K562 (cell line): ENCODE data around the gene NUTM1. TPM values are rescaled to one million over a fixed set of nuclear protein-coding genes. Genes with fewer than 3 reads are reported as not detected.
"Not testable (repeated sequence)": the region's sequence is repeated elsewhere in the genome, so short reads cannot be mapped to it uniquely, and the experiment has no call there.

Experiments
- ATAC-seq: fragments of 200-7000 bp; cut with Tn5 transposase; 3 replicates; pipeline ENCODE4 v1.9.1; 2020; ENCODE audit warnings: moderate library complexity
- BruUV-seq: library from RNA; stranded (reverse); fragments of 400-500 nt; replicated peaks from 2 replicates; lab custom pipeline; 2021; lab: Mats Ljungman, UMichigan
- CTCF ChIA-PET: fragments of 300-600 bp; formaldehyde crosslinking; extraction: SDS; loops from one replicate; lab custom pipeline; 2021; ENCODE audit warnings: low intra/inter-chr PET ratio; lab: Yijun Ruan, JAX
- POLR2A ChIA-PET: fragments of 300-600, 350-650 bp; sonication (Branson Sonifier 250); formaldehyde crosslinking; extraction: SDS; loops from one replicate; lab custom pipeline; 2021; ENCODE audit warnings: antibody characterized with exemption, inconsistent platforms; lab: Yijun Ruan, JAX
- DNase-seq, 4 experiments: peaks; one replicate each; pipeline versions ENCODE4 v3.0.0 to v3.0.0-alpha.2; 2011 to 2018; ENCODE audit warnings: low spot score in 3 of 4, mixed read lengths in 3 of 4; ENCODE audit errors: extremely low read depth in 1 of 4
- FAIRE-seq: peaks from 2 replicates; lab custom pipeline; 2011; peaks lifted over from hg19 to GRCh38; lab: Jason Lieb, UNC
- H2AFZ ChIP-seq: 2 replicates; pipeline ENCODE4 v1.6.0; 2011; ENCODE audit warnings: low read depth, low read length, control low read depth, inconsistent platforms
- H3K27ac ChIP-seq: fragments of 200-600 bp; 3 replicates; pipeline ENCODE4 v1.8.0; 2011; ENCODE audit warnings: low read depth, mild to moderate bottlenecking, control low read depth, inconsistent platforms, low read length, moderate library complexity, mixed read lengths; ENCODE audit errors: extremely low read depth
- H3K27me3 ChIP-seq, 2 experiments: fragments of 300-600 bp in 1 of 2; 2 replicates in 1 of 2; 3 replicates in 1 of 2; pipeline versions ENCODE4 v1.6.0 to v1.8.0; 2011; ENCODE audit warnings: inconsistent platforms in 2 of 2, low read length in 2 of 2, mild to moderate bottlenecking in 1 of 2, mixed read lengths in 1 of 2, moderate library complexity in 1 of 2; ENCODE audit not compliant: control insufficient read depth in 2 of 2, insufficient read depth in 2 of 2
- H3K36me3 ChIP-seq: fragments of 300-600 bp; 3 replicates; pipeline ENCODE4 v1.8.0; 2011; ENCODE audit warnings: mild to moderate bottlenecking, low read length, inconsistent platforms; ENCODE audit not compliant: control insufficient read depth, insufficient read depth
- H3K4me1 ChIP-seq, 2 experiments: fragments of 200-600 bp in 1 of 2; replicated peaks in 1 of 2; 2 replicates in 1 of 2; 3 replicates in 1 of 2; pipeline versions ENCODE4 v1.5.1 to v1.8.0; 2011; ENCODE audit warnings: inconsistent platforms in 2 of 2, low read length in 2 of 2, mild to moderate bottlenecking in 1 of 2, mixed read lengths in 1 of 2, moderate library complexity in 1 of 2; ENCODE audit not compliant: control insufficient read depth in 2 of 2, insufficient read depth in 2 of 2
- H3K4me2 ChIP-seq: 2 replicates; pipeline ENCODE4 v1.6.1; 2011; ENCODE audit warnings: low read length, control low read depth, inconsistent platforms, mixed read lengths; ENCODE audit not compliant: insufficient read depth
- H3K4me3 ChIP-seq: fragments of 200-600 bp; sonication (generic), shearing (Covaris generic); 2 replicates; pipeline ENCODE4 v1.5.1; 2016; ENCODE audit warnings: control low read depth, inconsistent platforms
- H3K79me2 ChIP-seq: fragments of 200-600 bp; 3 replicates; pipeline ENCODE4 v1.8.0; 2011; ENCODE audit warnings: low read length, inconsistent platforms; ENCODE audit not compliant: control insufficient read depth, insufficient read depth
- H3K9ac ChIP-seq, 2 experiments: 2 replicates each; pipeline versions ENCODE4 v1.6.0 to v1.6.1; 2011; ENCODE audit warnings: low read depth in 2 of 2, low read length in 2 of 2, control low read depth in 1 of 2, inconsistent platforms in 1 of 2, mild to moderate bottlenecking in 1 of 2, mixed read lengths in 1 of 2; ENCODE audit not compliant: insufficient read depth in 1 of 2
- H3K9me1 ChIP-seq: one replicate; pipeline ENCODE4 v1.6.0; 2011; ENCODE audit warnings: inconsistent platforms, mild to moderate bottlenecking, low read length, moderate library complexity; ENCODE audit not compliant: control insufficient read depth, insufficient read depth
- H3K9me3 ChIP-seq: replicated peaks from 2 replicates; pipeline ENCODE4 v1.5.1; 2011; ENCODE audit warnings: low read depth, low read length, inconsistent platforms; ENCODE audit not compliant: control insufficient read depth, insufficient read depth
- H4K20me1 ChIP-seq: replicated peaks from 2 replicates; pipeline ENCODE4 v1.6.1; 2011; ENCODE audit warnings: low read length, inconsistent platforms, mixed read lengths; ENCODE audit not compliant: control insufficient read depth, insufficient read depth
- BCOR ChIP-seq: fragments of 450-650 bp; IDR thresholded peaks from 2 replicates; pipeline ENCODE4 v1.6.1; 2016
- CBX1 ChIP-seq: sonication (generic); IDR thresholded peaks from 2 replicates; pipeline ENCODE4 v1.6.1; 2016; ENCODE audit warnings: antibody characterized with exemption, low read depth, mild to moderate bottlenecking
- GTF2E2 ChIP-seq: fragments of 200-800 bp; sonication (Bioruptor generic); IDR thresholded peaks from 2 replicates; pipeline ENCODE4 v1.6.1; 2016; ENCODE audit warnings: missing genetic modification characterization, missing compliant biosample characterization
- NBN ChIP-seq: fragments of 450-650 bp; IDR thresholded peaks from 2 replicates; pipeline ENCODE4 v1.6.1; 2016; ENCODE audit warnings: low read depth, mild to moderate bottlenecking
- SMARCA5 ChIP-seq: fragments of 450-650 bp; IDR thresholded peaks from 2 replicates; pipeline ENCODE4 v1.6.1; 2016
- YY1 ChIP-seq, 3 experiments: IDR thresholded peaks; 2 replicates each; pipeline ENCODE4 v1.6.1; 2011; ENCODE audit warnings: low read length in 2 of 3, mild to moderate bottlenecking in 2 of 3, moderate library complexity in 2 of 3, borderline replicate concordance in 1 of 3, control low read depth in 1 of 3, low read depth in 1 of 3; ENCODE audit not compliant: insufficient read depth in 3 of 3, insufficient replicate concordance in 2 of 3, control insufficient read depth in 1 of 3, insufficient read length in 1 of 3; ENCODE audit errors: extremely low read depth in 1 of 3
- ZNF384 ChIP-seq: IDR thresholded peaks from 2 replicates; pipeline ENCODE4 v1.6.1; 2012; ENCODE audit warnings: low read depth, low read length, improper control_type of control experiment
- ZNF644 ChIP-seq: fragments of 200-800 bp; sonication (Bioruptor generic); IDR thresholded peaks from 2 replicates; pipeline ENCODE4 v1.6.1; 2016; ENCODE audit warnings: low read depth, missing genetic modification characterization, missing compliant biosample characterization
- WGBS: fragments of 100-300 bp; shearing (Covaris generic); methylation state at CpG from one replicate; pipeline ENCODE4 v1.1.6; 2016; ENCODE audit warnings: low coverage, mixed read lengths; ENCODE audit not compliant: insufficient coverage; ENCODE audit errors: missing lambda C conversion rate; 5-methylcytosine and 5-hydroxymethylcytosine counted together
- in situ Hi-C: fragments of 300-500 bp; cut with MboI; formaldehyde crosslinking; loops from 4 replicates; pipeline ENCODE4 v1.15.0; 2018; ENCODE audit warnings: inconsistent platforms, mixed read lengths
- intact Hi-C: fragments of 100-400 bp; cut with micrococcal nuclease; formaldehyde crosslinking; loops from 2 replicates; pipeline ENCODE4 v1.14.2; 2022
- polyA plus RNA-seq, 8 experiments: library from polyadenylated mRNA; depleted of rRNA in 4 of 8; stranded (reverse) in 5 of 8; unstranded in 3 of 8; fragments of >200 nt; fragmentation: Nextera tagmentation in 2 of 8; fragmentation: Illumina TruSeq in 1 of 8; extraction: Ambion mirVana in 2 of 8; extraction: Trizol in 1 of 8; gene quantifications; 2 replicates each; pipeline versions ENCODE4 v1.2.1 to v1.2.3, GENCODE V29; 2011 to 2014; ENCODE audit warnings: inconsistent platforms in 1 of 8, missing spikeins in 1 of 8
- total RNA-seq, 7 experiments: library from RNA; depleted of rRNA in 6 of 7; stranded (reverse); fragments of >200 nt in 6 of 7; fragmentation: Illumina TruSeq in 2 of 7; extraction: Trizol in 2 of 7; gene quantifications; 2 replicates each; pipeline versions ENCODE4 v1.2.1 to v1.2.3, GENCODE V29; 2011 to 2021; ENCODE audit warnings: low replicate concordance in 1 of 7

NUTM1 gene
- total and polyA plus RNA-seq, 9 of the 15 experiments (the other 6 are each of a cell fraction or from before 2014, with no cell fraction given) = 0.01 to 0.05 (median 0.04) TPM; not detected in 4

GRCh38 chr15:34342213-34342736 lies 840 bp upstream of the NUTM1 start:
- Histone ChIP-seq H3K9ac (peak overlapping the region; percentile 94 to 96), H3K27ac (peak overlapping the region; percentile 97), H2AFZ (peak overlapping the region; percentile 99), H3K36me3 (peaks cover 31% of the 10 kb centered on the region), H3K4me3 (peak overlapping the region; percentile 77), H3K4me1 (peaks cover 9 to 16% of the 10 kb centered on the region in 2 experiments; a peak in 4 of 5 replicates)
- H3K9me3 ChIP-seq, BruUV-seq, intact Hi-C loops, FAIRE-seq, H3K9me1 ChIP-seq: not testable (repeated sequence)
- WGBS = under 1% methylated on average over 16 of the region's 26 CpGs
- TF ChIP-seq BCOR (peak; percentile 70; the same call in 1 of the 2 replicates), GTF2E2 (peak; percentile 10; the same call in 1 of the 2 replicates), YY1 (IDR thresholded peaks at IDR 0.05; ENCODE audit: borderline replicate concordance in 1 of 3, control insufficient read depth in 1 of 3, extremely low read depth in 1 of 3, insufficient read depth in 3 of 3, insufficient read length in 1 of 3, insufficient replicate concordance in 2 of 3, low read depth in 1 of 3, low read length in 2 of 3) (peak in 1 of 3 experiments; percentile 5), CBX1 (peak; percentile 32; the same call in 1 of the 2 replicates), NBN (0 out of 2 replicates have a peak, but pooled peaks have one; percentile 19), ZNF644 (tag) (0 out of 2 replicates have a peak, but pooled peaks have one; percentile 0), ZNF384 (peak; percentile 67), SMARCA5 (peak; percentile 66; the same call in 1 of the 2 replicates)
- TF ChIP-seq, all 486 proteins: peak for 8; not testable (repeated sequence) for 478
- POLR2A ChIA-PET = interaction anchor here (1.3 to 1.7 kb wide), 2 partner anchors 13 to 33 kb away, joined by 3 to 6 read pairs; no protein-coding TSS in a partner anchor
- CTCF ChIA-PET = interaction anchor here (1.2 kb wide), 1 partner anchor 24 kb away, joined by 5 read pairs; the partner anchor contains the start of gene LPCAT4
- Histone ChIP-seq H3K4me2 (peak overlapping the region; percentile 98), H3K79me2 (peaks cover 30% of the 10 kb centered on the region)
- H3K27me3 ChIP-seq, DNase-seq, in situ Hi-C loops, H4K20me1 ChIP-seq: not testable (repeated sequence)
- ATAC-seq = peak; percentile 1; the same call in 1 of the 3 replicates
